8988T (cell line): Measurements from ENCODE around the gene BET1.

Experiments
- DNase-seq: peaks from one replicate; pipeline ENCODE4 v3.0.0; 2011

The BET1 gene

DNA sequence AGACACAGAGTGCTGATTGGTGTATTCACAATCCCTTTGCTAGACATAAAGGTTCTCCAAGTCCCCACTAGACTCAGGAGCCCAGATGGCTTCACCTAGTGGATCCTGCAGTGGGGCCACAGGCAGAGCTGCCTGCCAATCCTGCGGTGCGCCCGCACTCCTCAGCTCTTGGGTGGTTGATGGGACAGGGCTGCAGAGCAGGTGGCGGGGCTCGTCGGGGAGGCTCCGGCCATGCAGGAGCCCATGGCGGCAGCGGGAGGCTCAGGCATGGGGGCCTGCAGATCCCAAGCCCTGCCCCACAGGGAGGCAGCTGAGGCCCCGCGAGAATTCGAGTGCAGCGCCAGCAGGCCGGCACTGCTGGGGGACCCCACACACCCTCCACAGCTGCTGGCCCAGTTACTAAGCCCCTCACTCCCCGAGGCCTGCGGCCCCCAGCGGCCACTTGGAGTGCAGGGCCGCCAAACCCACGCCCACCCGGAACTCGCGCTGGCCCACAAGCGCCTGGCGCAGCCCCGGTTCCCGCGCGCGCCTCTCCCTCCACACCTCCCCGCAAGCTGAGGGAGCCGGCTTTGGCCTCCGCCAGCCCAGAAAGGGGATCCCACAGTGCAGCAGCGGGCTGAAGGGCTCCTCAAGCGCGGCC lies 7.7 kb upstream of the BET1 start:
- no peak for DNase-seq

DNA sequence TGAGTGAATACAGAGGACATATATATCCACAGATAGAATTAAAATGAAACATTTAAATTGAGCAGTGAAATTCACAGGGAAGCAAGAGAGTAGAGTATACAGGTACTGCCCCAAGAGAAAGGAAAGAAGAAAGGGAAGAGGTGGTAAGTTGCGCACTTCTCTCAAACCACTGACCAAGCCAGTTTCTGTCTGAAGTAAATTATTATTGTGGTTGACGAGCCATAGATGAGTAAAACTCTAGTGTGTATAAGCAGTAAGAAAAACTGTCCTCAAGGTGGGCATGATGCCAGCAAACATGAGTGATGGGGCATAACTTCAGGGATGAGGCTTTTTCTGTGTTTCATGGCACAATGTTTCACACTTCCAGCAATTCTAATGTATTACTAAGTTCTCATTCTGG lies 4.4 kb upstream of the BET1 start:
- no peak for DNase-seq

DNA sequence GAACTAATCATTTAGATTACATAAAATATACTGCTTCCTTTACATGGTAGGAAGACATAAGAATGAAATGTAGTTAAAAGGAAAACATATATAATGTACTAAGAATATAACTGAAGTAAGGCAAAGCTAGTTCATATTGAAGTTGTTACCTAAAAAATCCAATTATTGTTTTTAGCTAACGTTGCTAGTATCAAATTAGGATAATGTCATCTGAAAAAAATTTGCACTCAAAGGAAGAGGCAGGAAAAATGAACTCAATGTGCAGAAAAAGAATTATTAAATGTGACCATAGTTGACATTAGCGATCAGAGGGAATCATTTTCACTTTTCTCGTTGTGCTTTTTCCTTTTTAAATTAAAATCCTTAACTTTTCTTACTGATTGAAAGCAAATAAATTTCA lies 1.6 kb upstream of the BET1 start:
- DNase-seq = no peak

DNA sequence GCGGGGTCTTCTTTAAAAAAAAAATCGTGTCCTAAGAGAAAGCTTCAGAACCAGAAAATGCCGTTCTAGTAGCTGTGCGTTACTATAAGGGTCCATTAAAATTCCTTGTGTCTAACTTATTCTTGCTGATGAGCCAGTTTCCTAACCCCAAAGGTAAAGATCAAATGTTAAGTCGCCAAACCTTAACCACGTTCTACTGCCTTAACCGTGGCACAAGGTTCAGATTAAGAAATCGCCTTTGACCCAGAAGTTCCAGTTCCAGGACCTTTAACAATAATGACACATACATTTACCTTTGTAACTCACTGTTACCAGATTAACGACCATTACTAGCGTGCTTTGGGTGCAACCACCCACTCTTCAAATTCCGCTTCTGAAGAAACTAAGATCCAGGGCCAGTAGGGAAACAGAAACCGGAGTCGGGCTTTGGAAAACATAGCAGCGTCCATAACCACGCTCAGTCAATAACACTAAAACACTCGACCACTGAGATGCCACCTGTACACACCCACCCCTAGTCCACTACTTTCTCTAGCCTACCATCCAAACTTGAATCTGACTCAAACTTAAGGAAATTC lies 620 bp downstream of the BET1 start:
- no peak for DNase-seq

DNA sequence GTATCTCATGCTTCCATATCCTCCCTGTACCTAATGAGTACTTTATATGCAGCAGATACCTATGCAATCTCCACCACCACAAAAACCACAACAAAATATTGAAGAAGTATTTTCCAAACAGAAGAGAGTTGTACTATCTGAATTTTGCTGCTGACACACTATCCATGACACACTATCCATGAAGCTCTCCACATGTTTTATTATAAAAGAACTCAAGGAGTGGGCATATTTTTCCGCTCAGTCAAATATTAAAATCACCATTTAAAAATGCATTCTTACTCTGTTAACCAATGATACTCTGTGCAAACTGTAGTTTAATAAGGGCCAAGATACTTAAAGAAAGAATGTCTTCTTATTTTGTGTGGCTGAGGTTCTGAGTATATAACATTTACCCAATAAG lies 2.8 kb downstream of the BET1 start:
- no peak for DNase-seq

DNA sequence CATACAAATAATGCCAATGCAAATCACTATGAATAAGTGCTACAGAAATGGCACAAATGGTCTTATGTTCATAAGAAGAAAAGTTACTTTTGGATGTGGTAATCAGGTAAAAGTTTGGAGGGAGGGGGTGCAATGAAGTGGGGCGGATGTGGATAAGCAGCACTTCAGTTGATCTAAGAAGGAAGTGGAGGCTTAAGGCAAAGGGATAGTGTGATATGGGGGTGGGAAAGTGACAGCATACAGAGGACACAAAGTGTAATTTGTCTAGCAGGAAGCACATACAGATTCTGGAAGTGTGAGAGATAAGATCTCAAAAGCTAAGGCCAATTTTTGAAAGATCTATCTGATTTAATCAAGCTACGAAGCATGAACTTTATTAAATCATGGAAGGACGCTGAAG lies 6.3 kb downstream of the BET1 start:
- DNase-seq = no peak

DNA sequence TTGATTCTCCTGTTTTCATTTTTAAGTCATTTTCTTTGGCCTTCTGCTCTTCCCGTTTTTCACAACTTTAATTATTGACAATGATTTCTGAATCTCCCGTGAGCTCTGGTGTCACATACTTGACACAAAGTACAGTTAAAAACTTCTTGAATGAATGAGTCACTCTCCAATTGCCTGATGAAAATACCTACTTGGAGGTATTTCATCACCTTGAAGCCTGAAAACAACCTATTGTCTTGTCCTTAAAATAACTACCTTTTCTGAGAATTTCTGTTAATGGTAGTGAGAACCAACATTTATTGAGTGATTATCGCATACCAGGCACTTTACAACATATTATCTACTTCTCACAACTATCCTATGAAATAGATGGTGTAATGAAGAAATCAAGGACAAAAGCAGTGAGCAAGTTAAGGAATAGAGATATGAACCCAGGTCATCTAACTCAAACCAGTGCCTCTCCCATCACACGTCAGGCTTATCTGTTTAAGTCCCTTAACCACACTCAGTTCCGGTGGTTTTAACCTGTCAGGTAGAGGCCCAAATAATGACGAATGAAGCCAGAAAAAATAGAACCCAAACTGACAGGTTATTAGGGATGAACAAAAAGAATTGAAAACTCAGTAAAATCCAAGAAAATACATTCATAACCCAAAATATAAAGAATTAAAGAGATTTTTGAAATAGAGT lies 11.6 kb downstream of the BET1 start:
- DNase-seq = no peak

- no peak for DNase-seq
Observed at GRCh38 chr7:93987297-93987696, 16.9 kb downstream of the BET1 start.

GRCh38 chr7:93985101-93985500 lies 19.1 kb downstream of the BET1 start:
- no peak for DNase-seq

GRCh38 chr7:93984024-93984423 lies 20.1 kb downstream of the BET1 start:
- no peak for DNase-seq

DNA sequence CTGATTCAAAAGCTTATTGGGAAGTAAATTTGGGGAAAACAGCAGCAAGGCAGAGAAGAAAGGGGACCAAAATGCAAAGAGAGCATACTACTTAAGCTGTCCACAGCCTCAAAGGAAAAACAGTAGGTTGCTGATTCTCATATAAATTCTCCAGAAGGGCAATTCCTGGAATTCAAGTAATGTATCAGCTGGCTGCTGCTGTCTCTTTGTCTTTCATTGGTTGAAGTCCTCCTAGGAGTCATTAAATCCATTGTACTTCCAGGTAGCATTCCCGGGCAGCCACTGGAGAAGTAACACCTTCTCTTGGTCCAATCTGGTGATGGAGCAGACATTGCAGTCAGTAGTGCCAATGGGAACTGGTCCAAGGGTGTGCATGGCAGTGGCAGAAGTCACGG lies 22.7 kb downstream of the BET1 start:
- no peak for DNase-seq

GRCh38 chr7:93980744-93981479 lies 23.2 kb downstream of the BET1 start:
- no peak for DNase-seq

DNA sequence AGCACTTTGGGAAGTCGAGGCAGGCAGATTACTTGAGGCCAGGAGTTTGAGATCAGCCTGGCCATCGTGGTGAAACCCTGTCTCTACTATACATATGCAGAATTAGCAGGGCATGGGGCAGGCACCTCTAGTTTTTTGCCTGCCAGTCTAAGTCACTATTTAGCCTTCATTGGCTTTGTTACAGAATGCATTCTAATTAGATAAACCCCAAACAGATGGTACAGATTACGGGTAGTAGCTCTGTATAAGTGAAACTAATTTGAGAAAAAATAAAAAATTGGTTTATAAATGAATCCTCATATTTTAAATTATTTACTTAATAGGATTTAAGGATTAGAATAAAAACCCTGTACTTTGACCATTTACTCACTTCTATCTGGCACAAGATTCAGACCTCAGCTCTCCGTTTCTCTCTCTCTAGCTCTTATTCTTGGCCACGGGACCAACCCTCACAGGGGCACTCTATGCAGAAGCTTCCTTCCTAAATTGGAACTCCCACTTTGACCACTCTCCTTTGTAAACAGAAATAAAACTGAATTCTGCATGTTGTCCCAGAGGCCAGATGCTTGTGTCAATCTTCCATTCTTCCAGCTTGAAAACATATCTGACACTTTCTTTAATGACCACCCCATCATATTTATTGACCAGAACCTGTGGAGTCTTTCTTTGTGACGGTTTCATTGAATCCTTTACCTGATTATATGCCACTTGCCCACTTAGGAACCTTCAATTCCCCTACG lies 26.8 kb downstream of the BET1 start:
- no peak for DNase-seq

GRCh38 chr7:93973134-93973533 lies 31.0 kb downstream of the BET1 start:
- no peak for DNase-seq

DNA sequence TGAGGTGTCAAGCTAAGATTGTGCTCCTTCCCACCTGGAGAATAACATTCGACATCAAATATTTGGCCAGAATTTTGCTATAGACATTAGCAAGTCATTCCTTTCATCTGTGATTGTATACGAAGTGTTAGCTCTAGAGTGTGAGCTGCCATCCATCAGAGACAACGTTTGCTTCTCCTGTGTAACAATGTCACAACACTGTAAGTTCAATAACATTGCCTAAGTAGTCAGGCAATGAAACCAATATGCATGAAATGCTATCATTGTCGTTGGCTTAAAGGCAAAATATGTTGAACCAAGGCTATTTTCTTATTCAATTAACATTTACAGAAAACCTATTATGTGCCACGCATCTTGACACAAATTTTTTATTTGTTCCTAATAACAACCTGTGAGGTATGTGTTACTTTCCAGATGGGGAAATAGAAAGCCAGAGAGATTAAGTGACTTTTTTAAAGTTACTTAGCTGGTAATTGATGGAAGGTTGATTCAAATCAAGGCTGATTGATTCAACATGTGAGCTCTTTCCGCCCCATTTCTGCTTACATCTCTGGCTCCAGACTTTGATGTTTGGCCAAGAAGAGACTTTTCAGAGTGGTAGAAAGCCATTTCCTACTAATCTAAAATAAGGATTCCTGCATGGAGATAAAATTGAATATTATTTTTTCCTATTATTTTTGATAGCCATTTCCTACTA lies 32.0 kb downstream of the BET1 start:
- DNase-seq = no peak

GRCh38 chr7:93968911-93969620 lies 35.1 kb downstream of the BET1 start:
- DNase-seq = no peak

DNA sequence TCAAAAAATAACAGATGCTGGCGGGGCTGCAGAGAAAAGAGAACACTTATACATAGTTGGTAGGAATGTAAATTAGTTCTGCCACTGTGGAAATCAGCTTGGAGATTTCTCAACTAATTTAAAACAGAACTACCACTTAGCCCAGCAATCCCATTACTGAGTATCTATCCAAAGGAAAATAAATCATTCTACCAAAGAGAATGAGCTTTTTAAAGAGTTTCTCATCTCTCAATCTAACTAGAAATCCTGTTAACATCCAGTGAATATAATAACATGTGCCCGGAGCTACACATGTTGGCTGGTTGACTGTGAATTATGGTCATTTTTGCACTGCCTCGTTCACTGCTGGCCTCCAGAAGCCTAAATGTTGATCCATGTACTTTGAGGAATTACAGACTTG lies 39.3 kb downstream of the BET1 start:
- DNase-seq = no peak

GRCh38 chr7:93964262-93964661 lies 39.9 kb downstream of the BET1 start:
- no peak for DNase-seq

DNA sequence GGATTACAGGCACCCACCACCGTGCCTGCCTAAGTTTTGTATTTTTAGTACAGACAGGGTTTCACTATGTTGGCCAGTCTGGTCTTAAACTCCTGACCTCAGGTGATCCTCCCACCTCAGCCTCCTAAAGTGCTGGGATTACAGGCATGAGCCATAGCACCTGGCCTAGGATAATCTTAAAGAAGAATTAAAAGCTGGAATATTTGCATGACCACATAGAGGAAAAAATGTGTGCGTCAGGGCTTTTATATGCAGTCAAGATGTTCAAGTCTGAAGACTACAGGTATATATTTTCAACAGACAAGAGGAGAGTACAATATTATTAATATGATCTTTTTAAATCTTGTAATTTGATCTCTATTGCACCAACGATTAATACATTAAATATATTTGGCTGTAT lies 43.2 kb downstream of the BET1 start:
- DNase-seq = no peak

GRCh38 chr7:93958651-93959050 lies 45.5 kb downstream of the BET1 start:
- no peak for DNase-seq

- DNase-seq = no peak
Observed at GRCh38 chr7:93958216-93958615, 45.9 kb downstream of the BET1 start.

GRCh38 chr7:93957767-93958166 lies 46.4 kb downstream of the BET1 start:
- no peak for DNase-seq
